ENCODE data around the gene EPHB1.

EPHB1 gene

GRCh38 chr3:135262441-135262840, 467.4 kb downstream of the EPHB1 start:
- in situ Hi-C loops (cut with MboI; ENCODE audit: low sequenced_read_pairs, unreplicated experiment): no loop called here
- no peak for DNase-seq (ENCODE audit: low spot score)
- no peak for TF ChIP-seq CTCF (IDR thresholded peaks at IDR 0.05; ENCODE audit: borderline replicate concordance, control extremely low read depth, extremely low read depth, insufficient read depth, missing control alignments)

- DNase-seq (ENCODE audit: low spot score): no peak
- no peak for TF ChIP-seq CTCF (IDR thresholded peaks at IDR 0.05; ENCODE audit: borderline replicate concordance, control extremely low read depth, extremely low read depth, insufficient read depth, missing control alignments)
- in situ Hi-C loops (cut with MboI; ENCODE audit: low sequenced_read_pairs, unreplicated experiment): no loop called here
Observed at GRCh38 chr3:135263331-135263730, 468.3 kb downstream of the EPHB1 start.

DNA sequence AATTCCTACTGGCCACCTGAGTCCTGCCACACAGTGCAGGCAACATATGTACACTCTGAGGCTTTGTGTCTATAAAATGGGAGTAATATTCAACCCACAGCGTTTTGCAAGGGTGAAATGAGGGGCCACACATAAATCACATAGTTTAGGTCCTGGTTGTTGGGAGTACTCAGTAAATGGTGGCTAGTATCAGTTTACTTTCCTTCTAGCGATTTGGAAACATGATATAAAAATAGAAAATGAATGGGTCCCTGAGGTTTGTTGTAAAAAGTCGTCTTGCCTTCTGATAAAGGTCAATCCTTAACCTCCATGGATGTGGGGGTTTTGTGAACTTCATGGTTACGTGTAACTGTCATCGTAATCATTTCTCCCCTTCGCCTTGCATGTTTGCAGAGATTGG, 472.4 kb downstream of the EPHB1 start:
- DNase-seq (ENCODE audit: low spot score): no peak
- TF ChIP-seq CTCF (IDR thresholded peaks at IDR 0.05; ENCODE audit: borderline replicate concordance, control extremely low read depth, extremely low read depth, insufficient read depth, missing control alignments): no peak
- in situ Hi-C loops (cut with MboI; ENCODE audit: low sequenced_read_pairs, unreplicated experiment): no loop called here

DNA sequence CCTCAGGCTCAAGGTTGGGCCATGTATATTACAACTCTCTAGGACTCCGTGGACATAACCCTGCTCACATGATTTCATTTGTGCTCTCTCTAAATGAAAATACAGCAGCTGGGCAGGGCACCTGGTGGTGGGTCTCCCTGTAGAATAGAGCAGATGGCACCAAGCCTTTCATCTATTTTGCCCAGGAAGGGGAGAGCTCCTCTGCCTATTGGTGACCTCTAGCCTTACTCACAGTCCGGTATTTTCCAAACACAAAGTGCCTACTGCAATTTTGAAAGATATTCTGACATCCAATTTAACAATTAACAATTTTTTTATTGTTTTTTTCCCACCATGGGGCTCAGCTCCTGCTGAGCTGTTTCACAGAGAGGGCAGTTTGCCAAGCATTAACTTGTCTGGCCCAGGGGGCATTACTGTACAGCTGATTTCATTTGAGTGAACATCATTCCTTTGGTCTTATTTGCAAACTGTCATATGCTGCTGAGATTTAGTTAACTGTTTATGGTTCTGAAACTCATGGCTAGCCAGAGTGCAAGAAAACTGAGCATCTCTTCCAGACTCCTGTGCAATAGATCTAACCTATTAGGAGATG, 474.0 kb downstream of the EPHB1 start:
- no peak for TF ChIP-seq CTCF (IDR thresholded peaks at IDR 0.05; ENCODE audit: borderline replicate concordance, control extremely low read depth, extremely low read depth, insufficient read depth, missing control alignments)
- in situ Hi-C loops (cut with MboI; ENCODE audit: low sequenced_read_pairs, unreplicated experiment): no loop called here
- no peak for DNase-seq (ENCODE audit: low spot score)

GRCh38 chr3:135271177-135272025, 476.3 kb downstream of the EPHB1 start:
- no peak for DNase-seq (ENCODE audit: low spot score)
- in situ Hi-C loops (cut with MboI; ENCODE audit: low sequenced_read_pairs, unreplicated experiment): no loop called here
- no peak for TF ChIP-seq CTCF (IDR thresholded peaks at IDR 0.05; ENCODE audit: borderline replicate concordance, control extremely low read depth, extremely low read depth, insufficient read depth, missing control alignments)

DNA sequence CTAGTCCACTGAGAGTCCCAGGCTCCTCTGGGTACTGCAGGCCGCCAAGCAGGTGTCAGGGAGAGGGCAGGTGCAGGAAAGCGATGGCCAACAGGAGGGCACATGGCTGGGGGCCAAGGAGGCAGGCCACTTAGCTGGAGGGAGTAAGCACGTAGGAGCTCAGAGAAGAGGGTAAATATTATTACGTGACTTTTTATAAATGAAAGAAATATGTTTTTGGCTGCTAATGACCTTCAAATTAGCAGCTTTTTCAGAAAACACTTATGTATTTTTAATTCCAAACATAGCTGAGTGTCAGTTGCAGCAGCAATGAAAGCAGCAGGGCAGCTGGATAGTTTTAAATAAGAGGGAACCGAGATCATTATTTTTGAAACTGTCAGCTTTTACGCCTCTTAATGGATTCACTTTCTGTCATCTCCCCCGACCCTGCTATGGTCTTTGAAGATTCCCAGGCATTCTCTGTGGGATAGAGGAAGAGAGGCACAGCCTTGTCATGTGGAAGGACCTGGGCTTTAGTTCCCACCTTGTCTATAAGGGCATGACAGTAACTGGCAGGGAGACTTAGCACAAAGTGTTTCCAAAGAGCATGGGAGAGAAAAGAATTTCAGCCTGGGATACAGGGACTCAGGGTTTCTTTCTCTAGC, 477.1 kb downstream of the EPHB1 start:
- in situ Hi-C loops (cut with MboI; ENCODE audit: low sequenced_read_pairs, unreplicated experiment): no loop called here
- DNase-seq (ENCODE audit: low spot score): no peak
- no peak for TF ChIP-seq CTCF (IDR thresholded peaks at IDR 0.05; ENCODE audit: borderline replicate concordance, control extremely low read depth, extremely low read depth, insufficient read depth, missing control alignments)

Data from GM13976 (cell line).